ENCODE measurements around the gene RNF123.

DNA sequence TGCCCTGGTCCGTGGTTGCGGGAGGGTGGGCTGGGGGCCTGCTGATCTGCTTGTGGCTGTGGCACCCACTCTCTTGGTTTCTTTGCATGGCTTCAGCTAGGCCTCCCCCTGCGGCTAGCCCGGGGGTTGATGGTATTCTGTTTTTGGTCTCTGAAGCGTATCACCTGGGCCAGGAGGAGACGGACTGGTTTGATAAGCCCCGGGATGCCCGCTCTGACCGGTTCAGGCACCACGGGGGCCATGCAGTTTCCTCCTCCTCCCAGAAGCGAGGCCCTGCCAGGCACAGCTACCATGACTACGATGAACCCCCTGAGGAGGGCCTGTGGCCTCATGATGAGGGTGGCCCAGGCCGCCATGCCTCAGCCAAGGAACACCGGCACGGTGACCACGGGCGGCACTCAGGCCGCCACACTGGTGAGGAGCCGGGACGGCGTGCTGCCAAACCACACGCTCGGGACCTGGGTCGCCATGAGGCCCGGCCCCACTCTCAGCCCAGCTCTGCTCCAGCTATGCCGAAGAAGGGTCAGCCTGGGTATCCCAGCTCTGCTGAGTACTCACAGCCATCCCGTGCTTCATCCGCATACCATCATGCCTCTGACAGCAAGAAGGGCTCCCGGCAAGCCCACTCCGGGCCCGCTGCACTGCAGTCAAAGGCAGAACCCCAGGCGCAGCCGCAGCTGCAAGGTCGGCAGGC lies 26.5 kb upstream of the RNF123 start:
- TF ChIP-seq, protein P1, sequence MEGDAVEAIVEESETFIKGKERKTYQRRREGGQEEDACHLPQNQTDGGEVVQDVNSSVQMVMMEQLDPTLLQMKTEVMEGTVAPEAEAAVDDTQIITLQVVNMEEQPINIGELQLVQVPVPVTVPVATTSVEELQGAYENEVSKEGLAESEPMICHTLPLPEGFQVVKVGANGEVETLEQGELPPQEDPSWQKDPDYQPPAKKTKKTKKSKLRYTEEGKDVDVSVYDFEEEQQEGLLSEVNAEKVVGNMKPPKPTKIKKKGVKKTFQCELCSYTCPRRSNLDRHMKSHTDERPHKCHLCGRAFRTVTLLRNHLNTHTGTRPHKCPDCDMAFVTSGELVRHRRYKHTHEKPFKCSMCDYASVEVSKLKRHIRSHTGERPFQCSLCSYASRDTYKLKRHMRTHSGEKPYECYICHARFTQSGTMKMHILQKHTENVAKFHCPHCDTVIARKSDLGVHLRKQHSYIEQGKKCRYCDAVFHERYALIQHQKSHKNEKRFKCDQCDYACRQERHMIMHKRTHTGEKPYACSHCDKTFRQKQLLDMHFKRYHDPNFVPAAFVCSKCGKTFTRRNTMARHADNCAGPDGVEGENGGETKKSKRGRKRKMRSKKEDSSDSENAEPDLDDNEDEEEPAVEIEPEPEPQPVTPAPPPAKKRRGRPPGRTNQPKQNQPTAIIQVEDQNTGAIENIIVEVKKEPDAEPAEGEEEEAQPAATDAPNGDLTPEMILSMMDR (IDR thresholded peaks at IDR 0.05) = no peak
- no peak for TF ChIP-seq POLR2A (IDR thresholded peaks at IDR 0.05)
